SK-N-SH treated with all-trans-retinoic acid at 6 μM for 48 hours (cell line): Measurements from ENCODE around the gene MGST3.

Experiments used
- ATAC-seq: fragments of 200-7000 bp; cut with Tn5 transposase; 3 replicates; pipeline ENCODE4 v1.9.1; 2020; ENCODE audit warnings: mild to moderate bottlenecking, moderate library complexity
- CREB5 ChIP-seq: fragments of 250-450 bp; sonication (Bioruptor Pico); IDR thresholded peaks from 2 replicates; pipeline ENCODE4 v1.5.1; 2020; ENCODE audit warnings: low read depth, mild to moderate bottlenecking, moderate library complexity
- CSRNP3 ChIP-seq: fragments of 250-450 bp; sonication (Bioruptor Pico); IDR thresholded peaks from 2 replicates; pipeline ENCODE4 v1.5.1; 2021; ENCODE audit warnings: mild to moderate bottlenecking, moderate library complexity
- ESRRG ChIP-seq: fragments of 250-450 bp; sonication (Bioruptor Pico); IDR thresholded peaks from 2 replicates; pipeline ENCODE4 v1.6.1; 2021; ENCODE audit warnings: mild to moderate bottlenecking
- ISL1 ChIP-seq: fragments of 250-450 bp; sonication (Bioruptor Pico); IDR thresholded peaks from 2 replicates; pipeline ENCODE4 v2.1.2; 2022; ENCODE audit warnings: mild to moderate bottlenecking, moderate library complexity
- OSR1 ChIP-seq: fragments of 250-450 bp; sonication (Bioruptor Pico); IDR thresholded peaks from 2 replicates; pipeline ENCODE4 v1.8.0; 2022; ENCODE audit warnings: moderate library complexity, mild to moderate bottlenecking, inconsistent platforms
- PATZ1 ChIP-seq: fragments of 250-450 bp; sonication (Bioruptor Pico); IDR thresholded peaks from 2 replicates; pipeline ENCODE4 v1.8.0; 2020; ENCODE audit warnings: mild to moderate bottlenecking, moderate library complexity, borderline replicate concordance
- POU6F1 ChIP-seq: fragments of 250-450 bp; sonication (Bioruptor Pico); IDR thresholded peaks from 2 replicates; pipeline ENCODE4 v1.8.0; 2021; ENCODE audit warnings: low read depth, mild to moderate bottlenecking, moderate library complexity, borderline replicate concordance
- RARB ChIP-seq: fragments of 250-450 bp; sonication (Bioruptor Pico); IDR thresholded peaks from 2 replicates; pipeline ENCODE4 v1.8.0; 2021; ENCODE audit warnings: mild to moderate bottlenecking, moderate library complexity
- TCF4 ChIP-seq: fragments of 250-450 bp; sonication (Bioruptor Pico); IDR thresholded peaks from 2 replicates; pipeline ENCODE4 v1.8.0; 2021; ENCODE audit warnings: mild to moderate bottlenecking, moderate library complexity, borderline replicate concordance
- TOX ChIP-seq: fragments of 250-450 bp; sonication (Bioruptor Pico); IDR thresholded peaks from 2 replicates; pipeline ENCODE4 v1.8.0; 2021; ENCODE audit warnings: mild to moderate bottlenecking, moderate library complexity, borderline replicate concordance
- TSHZ2 ChIP-seq: fragments of 250-450 bp; sonication (Bioruptor Pico); IDR thresholded peaks from 2 replicates; pipeline ENCODE4 v1.5.0; 2020; ENCODE audit warnings: mild to moderate bottlenecking, moderate library complexity
- ZC3H10 ChIP-seq: fragments of 250-450 bp; sonication (Bioruptor Pico); IDR thresholded peaks from 2 replicates; pipeline ENCODE4 v1.5.1; 2021; ENCODE audit warnings: mild to moderate bottlenecking, moderate library complexity
- ZFP3 ChIP-seq: fragments of 250-450 bp; sonication (Bioruptor Pico); IDR thresholded peaks from 2 replicates; pipeline ENCODE4 v1.5.0; 2020; ENCODE audit warnings: mild to moderate bottlenecking, moderate library complexity
- ZFP30 ChIP-seq: fragments of 450-650 bp; formaldehyde crosslinking; IDR thresholded peaks from 2 replicates; pipeline ENCODE4 v1.5.0; 2022; ENCODE audit warnings: mild to moderate bottlenecking, moderate library complexity
- ZNF565 ChIP-seq: fragments of 450-650 bp; formaldehyde crosslinking; conservative IDR thresholded peaks from 2 replicates; pipeline ENCODE4 v1.5.0; 2020; ENCODE audit warnings: low read depth, mild to moderate bottlenecking, moderate library complexity
- ZNF70 ChIP-seq: fragments of 450-650 bp; formaldehyde crosslinking; IDR thresholded peaks from 2 replicates; pipeline ENCODE4 v1.5.0; 2020; ENCODE audit warnings: mild to moderate bottlenecking, moderate library complexity
- ZNF8 ChIP-seq: fragments of 450-650 bp; formaldehyde crosslinking; IDR thresholded peaks from 2 replicates; pipeline ENCODE4 v1.5.0; 2020; ENCODE audit warnings: mild to moderate bottlenecking, moderate library complexity

Gene MGST3

GRCh38 chr1:165639821-165640623 lies 9.0 kb downstream of the MGST3 start:
- TF ChIP-seq POU6F1 (CRISPR knock-in tag): no peak
- ATAC-seq: no peak

- no peak for ATAC-seq
- TF ChIP-seq CREB5 (CRISPR knock-in tag): no peak
- TF ChIP-seq CSRNP3 (CRISPR knock-in tag): no peak
- TF ChIP-seq ZC3H10: 0 out of 2 replicates have a peak, but pooled peaks have one; percentile 20
These were observed 10.4 kb downstream of the MGST3 start for GRCh38 chr1:165641231-165641987.

GRCh38 chr1:165644064-165644735 lies 13.2 kb downstream of the MGST3 start:
- ATAC-seq: peak; percentile 30; the same call in 2 of the 3 replicates
- no peak for TF ChIP-seq ESRRG (CRISPR knock-in tag)
- TF ChIP-seq ISL1 (CRISPR knock-in tag): no peak
- no peak for TF ChIP-seq ZNF70 (CRISPR knock-in tag)
- TF ChIP-seq ZNF8 (CRISPR knock-in tag): no peak
- no peak for TF ChIP-seq TCF4 (CRISPR knock-in tag)
- no peak for TF ChIP-seq OSR1 (CRISPR knock-in tag)
- TF ChIP-seq PATZ1 (CRISPR knock-in tag): no peak
- TF ChIP-seq RARB (CRISPR knock-in tag): no peak
- TF ChIP-seq ZFP30 (CRISPR knock-in tag): no peak
- no peak for TF ChIP-seq TSHZ2 (CRISPR knock-in tag)
- TF ChIP-seq ZFP3: no peak
- TF ChIP-seq ZNF565 (CRISPR knock-in tag): no peak
- TF ChIP-seq CREB5 (CRISPR knock-in tag): no peak
- no peak for TF ChIP-seq TOX
